SK-N-SH (cell line): ENCODE results near the gene UNC79.

Experiments
- CTCF ChIP-seq: fragments of 200-600 bp; sonication (generic); IDR thresholded peaks from 2 replicates; pipeline ENCODE4 v1.6.1; 2017; ENCODE audit warnings: antibody characterized with exemption, mild to moderate bottlenecking, moderate library complexity
- JUND ChIP-seq: IDR thresholded peaks from 2 replicates; pipeline ENCODE4 v1.4.0; 2012
- MAX ChIP-seq: IDR thresholded peaks from 2 replicates; pipeline ENCODE4 v1.4.0; 2012; ENCODE audit warnings: low read depth
- NRF1 ChIP-seq: IDR thresholded peaks from 2 replicates; pipeline ENCODE4 v1.6.1; 2012; ENCODE audit warnings: low read depth, mild to moderate bottlenecking, low read length
- SIN3A ChIP-seq: IDR thresholded peaks from 2 replicates; pipeline ENCODE4 v1.6.1; 2012; ENCODE audit warnings: low read depth, mild to moderate bottlenecking, low read length, moderate library complexity, borderline replicate concordance
- SMC3 ChIP-seq: IDR thresholded peaks from 2 replicates; pipeline ENCODE4 v1.6.1; 2012; ENCODE audit warnings: low read depth, low read length, improper control_type of control experiment

GRCh38 chr14:93741556-93742230 lies 311.0 kb downstream of the UNC79 start:
- TF ChIP-seq MAX = no peak
- no peak for TF ChIP-seq NRF1
- TF ChIP-seq SIN3A = no peak
- no peak for TF ChIP-seq JUND
- no peak for TF ChIP-seq SMC3
- no peak for TF ChIP-seq CTCF
